ENCODE measurements around the gene LLGL2.

Gene LLGL2

DNA sequence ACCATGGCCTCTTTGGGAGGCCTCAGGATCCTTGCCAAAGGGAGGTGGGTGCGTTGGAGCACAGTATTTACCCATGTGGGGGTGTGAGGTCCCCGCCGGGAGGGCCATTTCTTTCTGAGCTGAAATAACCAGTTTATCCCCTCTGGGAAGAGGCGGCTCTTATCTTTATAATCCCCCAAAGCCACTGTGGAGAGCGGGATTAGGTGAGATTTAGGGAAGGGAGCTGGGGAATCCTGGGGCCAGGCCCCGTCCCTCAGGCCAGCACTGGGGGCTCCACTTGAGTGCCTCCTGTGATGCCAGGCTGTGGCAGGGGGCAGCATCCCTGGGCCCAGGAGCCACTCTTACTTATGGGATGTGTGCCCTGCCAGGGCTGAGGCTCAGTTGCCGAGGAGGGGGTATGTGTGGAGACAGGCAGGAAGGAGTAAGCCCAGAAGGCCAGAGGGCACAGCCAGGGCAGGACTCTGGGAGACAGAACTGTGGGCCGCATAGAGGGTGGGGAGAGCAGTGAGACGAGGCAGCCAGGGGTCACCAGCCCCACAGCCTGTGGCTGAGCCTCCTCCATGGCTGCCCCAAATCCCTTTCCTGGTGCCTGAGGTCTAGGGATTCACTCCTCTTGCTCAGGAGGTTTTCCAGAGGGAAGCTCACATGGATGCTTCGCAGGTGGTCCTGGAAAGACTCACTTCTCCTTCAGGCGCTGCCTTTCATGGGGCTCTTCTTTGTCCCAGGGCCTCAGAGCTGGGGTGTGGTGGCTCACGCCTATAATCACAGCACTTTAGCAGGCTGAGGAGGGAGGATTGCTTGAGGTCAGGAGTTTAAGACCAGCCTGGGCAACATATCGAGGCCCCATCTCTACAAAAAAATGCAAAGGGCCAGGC, 44.1 kb upstream of the LLGL2 start:
- no peak for TF ChIP-seq CTCF (IDR thresholded peaks at IDR 0.05)

- no peak for TF ChIP-seq CTCF (IDR thresholded peaks at IDR 0.05)
Observed at GRCh38 chr17:75482098-75482942, 43.2 kb upstream of the LLGL2 start.

- no peak for TF ChIP-seq CTCF (IDR thresholded peaks at IDR 0.05)
Observed at GRCh38 chr17:75485688-75486087, 39.8 kb upstream of the LLGL2 start.

DNA sequence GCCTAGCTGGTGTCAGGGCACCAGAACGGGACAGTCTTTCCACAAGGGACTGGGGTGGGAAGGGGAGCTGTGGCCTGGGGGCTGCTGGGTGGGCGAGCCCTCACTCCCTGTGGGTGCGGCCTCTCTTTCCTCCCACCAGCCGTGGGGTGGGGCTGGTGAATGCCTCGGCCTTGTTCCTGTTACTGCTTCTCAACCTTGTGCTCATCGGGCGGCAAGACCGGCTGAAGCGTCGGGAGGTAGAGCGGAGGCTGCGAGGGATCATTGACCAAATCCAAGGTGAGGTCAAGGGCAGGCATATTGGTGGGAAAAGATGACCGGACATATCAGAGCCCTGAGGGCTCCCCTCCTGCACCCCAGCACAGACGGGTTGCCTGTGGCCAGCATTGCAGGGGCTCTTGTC, 39.3 kb upstream of the LLGL2 start:
- TF ChIP-seq CTCF (IDR thresholded peaks at IDR 0.05): no peak

GRCh38 chr17:75486951-75487350, 38.5 kb upstream of the LLGL2 start:
- TF ChIP-seq CTCF (IDR thresholded peaks at IDR 0.05): no peak

- no peak for TF ChIP-seq CTCF (IDR thresholded peaks at IDR 0.05)
Observed at GRCh38 chr17:75487351-75488070, 38.0 kb upstream of the LLGL2 start.
